ENCODE results near the gene SEMA5A. TPM values are rescaled to one million over a fixed set of nuclear protein-coding genes. Genes with fewer than 3 reads are reported as not detected.

The SEMA5A gene
- total and polyA plus RNA-seq, 11 donors = 4.6 to 71.5 (median 33.8) TPM

GRCh38 chr5:9494301-9494700 lies 51.6 kb downstream of the SEMA5A start:
- Histone ChIP-seq H3K27me3 (no peaks in the 10 kb centered on the region), H3K36me3 (no peaks in the 10 kb centered on the region), H3K4me1 (peaks cover 0 to 30% (median 1%) of the 10 kb centered on the region in 12 donors), H3K27ac (no peak overlapping the region), H3K4me3 (no peak overlapping the region), H3K9me3 (no peaks in the 10 kb centered on the region)
- TF ChIP-seq CTCF (IDR thresholded peaks at IDR 0.05) (no peak), POLR2A (IDR thresholded peaks at IDR 0.05) (no peak)
- 78 to 93% (median 82%) methylated on average over 3 of the region's 3 CpGs for WGBS, 4 donors
- DNase-seq (no peak), ATAC-seq (no peak)
- intact Hi-C loops (cut with DNase I) = loop anchor here in 2 of 10 donors (5.0 to 10.0 kb wide), 3 partner anchors 42 to 130 kb away; no protein-coding TSS in a partner anchor

GRCh38 chr5:9490494-9491097 lies 55.3 kb downstream of the SEMA5A start:
- Histone ChIP-seq H3K27ac (peak overlapping the region in 3 of 12 donors; percentile 1 to 49 (median 21)), H3K9me3 (peaks cover 0 to 6% (median 0%) of the 10 kb centered on the region in 12 donors), H3K4me3 (no peak overlapping the region), H3K36me3 (no peaks in the 10 kb centered on the region), H3K27me3 (no peaks in the 10 kb centered on the region), H3K4me1 (peaks cover 0 to 18% (median 1%) of the 10 kb centered on the region in 12 donors)
- WGBS, 4 donors = 27 to 44% (median 37%) methylated on average over 2 of the region's 2 CpGs
- ATAC-seq (peak; percentile 78 to 91 (median 82)), DNase-seq (peak in 2 of 5 donors; percentile 25 to 35)
- TF ChIP-seq CTCF (IDR thresholded peaks at IDR 0.05) = no peak
- no peak for TF ChIP-seq POLR2A (IDR thresholded peaks at IDR 0.05)
- intact Hi-C loops (cut with DNase I) = loop anchor here in 2 of 10 donors (5.0 to 10.0 kb wide), 3 partner anchors 38 to 126 kb away; no protein-coding TSS in a partner anchor

GRCh38 chr5:9483779-9484178 lies 62.1 kb downstream of the SEMA5A start:
- H3K4me1 ChIP-seq = peaks cover 0 to 11% (median 0%) of the 10 kb centered on the region in 12 donors
- no peaks in the 10 kb centered on the region for H3K27me3 ChIP-seq
- no peak overlapping the region for H3K27ac ChIP-seq
- DNase-seq = no peak
- H3K9me3 ChIP-seq = peaks cover 0 to 13% (median under 1%) of the 10 kb centered on the region in 12 donors
- intact Hi-C loops (cut with DNase I) = no loop called here
- no peak overlapping the region for H3K4me3 ChIP-seq
- WGBS, 4 donors = 67 to 81% (median 72%) methylated on average over 3 of the region's 3 CpGs
- TF ChIP-seq CTCF (IDR thresholded peaks at IDR 0.05) = no peak
- TF ChIP-seq POLR2A (IDR thresholded peaks at IDR 0.05) = no peak
- no peak for ATAC-seq
- no peaks in the 10 kb centered on the region for H3K36me3 ChIP-seq

GRCh38 chr5:9483243-9483642 lies 62.6 kb downstream of the SEMA5A start:
- peaks cover 0 to 11% (median 0%) of the 10 kb centered on the region in 12 donors for H3K4me1 ChIP-seq
- H3K27ac ChIP-seq = no peak overlapping the region
- no peak for TF ChIP-seq CTCF (IDR thresholded peaks at IDR 0.05)
- no peak for TF ChIP-seq POLR2A (IDR thresholded peaks at IDR 0.05)
- ATAC-seq (no peak), DNase-seq (no peak)
- H3K27me3 ChIP-seq = no peaks in the 10 kb centered on the region
- no peaks in the 10 kb centered on the region for H3K36me3 ChIP-seq
- H3K9me3 ChIP-seq = peaks cover 0 to 18% (median 4%) of the 10 kb centered on the region in 12 donors
- 63 to 78% (median 69%) methylated on average over 3 of the region's 3 CpGs for WGBS, 4 donors
- intact Hi-C loops (cut with DNase I) = no loop called here
- no peak overlapping the region for H3K4me3 ChIP-seq
